Kasumi-1 (cell line): ENCODE results near the gene CAST.

Experiments used
- DNase-seq, 2 experiments: peaks; one replicate each; lab custom pipeline; 2025; lab: John Stamatoyannopoulos, UW

Gene CAST

DNA sequence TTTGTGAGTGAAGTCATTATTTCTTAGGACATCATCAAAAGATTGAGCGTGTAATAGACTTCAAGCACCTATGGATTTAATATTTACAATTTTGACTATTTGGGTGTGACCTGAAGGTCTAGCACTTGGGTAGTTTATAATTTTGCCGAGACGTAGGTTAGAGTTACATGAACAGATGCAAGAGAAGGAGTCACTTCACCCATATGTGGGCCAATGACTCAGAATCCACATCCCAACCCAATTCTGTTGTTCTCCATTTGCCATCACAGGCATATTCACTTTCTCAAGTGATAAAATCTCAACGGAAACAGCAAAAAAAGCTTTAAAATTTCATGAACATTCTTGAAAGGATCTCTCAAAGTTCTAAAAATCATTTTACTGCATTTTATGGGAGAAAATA, 157.6 kb downstream of the CAST start:
- no peak for DNase-seq

DNA sequence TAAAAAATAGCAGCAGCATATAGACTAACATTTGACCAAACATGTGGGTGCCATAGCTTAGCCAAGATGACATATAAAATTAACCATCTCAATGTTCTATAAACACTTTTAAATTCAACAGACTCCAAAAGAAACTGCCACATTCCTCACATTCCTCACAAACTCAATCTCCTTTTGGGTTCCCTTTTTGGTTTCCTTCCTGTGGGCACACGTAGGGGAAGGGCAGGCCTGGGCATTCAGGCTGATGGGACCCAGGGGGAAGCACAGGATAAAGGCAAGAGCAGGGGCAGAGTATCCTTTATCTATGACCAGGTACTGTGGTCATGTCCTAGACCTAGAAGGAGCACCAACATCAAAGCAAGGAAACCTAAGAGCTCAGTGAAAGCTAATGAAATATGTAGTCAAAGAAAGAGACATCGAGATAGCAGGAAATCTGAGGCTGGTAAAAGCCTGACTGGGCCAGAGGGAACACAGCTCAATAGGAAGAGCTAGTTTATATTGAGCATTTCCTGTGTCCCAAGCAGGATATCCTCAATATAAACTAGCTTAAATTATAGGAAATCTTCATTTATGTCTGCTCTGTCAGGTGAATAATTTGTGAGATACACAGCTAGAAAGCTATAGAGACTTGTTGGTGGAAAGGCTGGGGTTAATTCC, 159.2 kb downstream of the CAST start:
- DNase-seq = no peak

DNA sequence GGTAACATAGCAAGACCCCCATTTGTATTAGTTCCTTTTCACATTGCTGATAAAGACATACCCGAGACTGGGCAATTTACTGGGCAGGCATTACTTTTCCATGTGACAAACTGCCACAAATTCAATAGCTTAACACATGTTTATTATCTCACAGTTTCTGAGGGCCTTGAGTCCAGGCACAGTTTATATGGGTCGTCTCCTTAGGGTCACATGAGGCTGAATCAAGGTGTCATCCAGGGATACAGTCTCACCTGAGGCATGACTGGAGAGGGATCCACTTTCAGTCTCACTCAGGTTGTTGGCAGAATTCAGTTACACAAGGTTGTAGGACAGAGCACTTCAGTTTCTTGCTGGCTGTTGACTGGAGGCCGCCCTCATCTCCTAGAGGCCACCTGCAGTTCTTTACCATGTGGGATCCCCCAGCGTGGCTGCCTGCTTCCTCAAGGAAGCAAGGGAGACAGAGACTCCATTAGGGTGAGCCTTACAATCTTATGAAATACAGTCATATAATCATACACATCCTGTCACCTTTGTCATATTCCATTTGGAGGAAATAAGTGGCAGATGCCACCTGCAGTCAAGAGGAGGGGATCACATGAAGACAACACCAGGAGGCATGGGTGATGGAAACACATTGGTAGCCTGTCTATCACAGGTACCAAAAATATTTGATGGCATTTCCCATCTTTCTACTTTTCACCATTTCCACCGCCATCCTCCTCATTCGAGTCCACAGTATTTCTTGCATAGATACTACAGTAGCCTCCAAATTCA, 160.7 kb downstream of the CAST start:
- DNase-seq = no peak

DNA sequence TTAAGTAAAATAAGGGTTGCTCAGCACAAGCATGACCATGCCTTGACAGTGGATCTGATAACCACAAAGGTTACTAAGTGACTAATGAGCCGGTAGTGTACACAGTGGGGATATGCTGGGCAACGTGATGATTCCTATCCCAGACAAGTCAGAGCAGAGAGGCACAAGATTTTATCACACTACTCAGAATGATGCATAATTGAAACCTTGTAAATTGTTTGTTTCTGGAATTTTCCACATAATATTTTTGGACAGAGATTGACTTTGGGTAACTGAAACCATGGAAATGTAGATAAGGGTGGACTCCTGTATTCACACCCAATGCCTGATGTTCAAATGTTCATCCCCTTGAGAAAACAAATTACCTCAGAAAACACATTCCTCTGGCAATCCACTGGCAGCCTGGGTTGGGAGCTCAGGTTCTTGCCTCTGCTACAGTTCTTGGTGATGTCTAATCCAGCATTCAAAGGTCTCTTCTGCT, 161.8 kb downstream of the CAST start:
- DNase-seq = no peak
